ENCODE results near the gene TMUB1. TPM values are rescaled to one million over a fixed set of nuclear protein-coding genes. Genes with fewer than 3 reads are reported as not detected.

TMUB1 gene
- total and polyA plus RNA-seq, 2 donors (not counting 1 experiment from before 2014, with no cell fraction given): 49.2 to 102 TPM

GRCh38 chr7:151065516-151065915 lies 17.8 kb downstream of the TMUB1 start:
- Histone ChIP-seq H3K4me3 (ENCODE audit: control extremely low read depth in 1 of 5, extremely low read depth in 1 of 5, insufficient read depth in 1 of 5, low read depth in 2 of 5, low read length in 4 of 5) (no peak overlapping the region), H3K27ac (ENCODE audit: low read length in 2 of 2) (no peak overlapping the region), H4K20me1 (ENCODE audit: control insufficient read depth, insufficient read depth, low read length, poor library complexity, severe bottlenecking) (peaks cover 25% of the 10 kb centered on the region), H3K9me3 (ENCODE audit: control extremely low read depth in 1 of 3, control insufficient read depth in 2 of 3, insufficient read depth in 1 of 3, low read length in 2 of 3) (no peaks in the 10 kb centered on the region), H3K4me2 (replicated peaks; ENCODE audit: low read depth, low read length, poor library complexity, severe bottlenecking) (no peak overlapping the region), H3K27me3 (replicated peaks in 1 of 4; ENCODE audit: control extremely low read depth in 1 of 4, control insufficient read depth in 3 of 4, insufficient read depth in 4 of 4, low read length in 3 of 4) (no peaks in the 10 kb centered on the region), H3K4me1 (ENCODE audit: control insufficient read depth in 2 of 2, insufficient read depth in 2 of 2, low read length in 2 of 2) (peaks cover 5 to 12% of the 10 kb centered on the region in 2 donors), H3K36me3 (replicated peaks in 1 of 2; ENCODE audit: control extremely low read depth in 1 of 2, control insufficient read depth in 1 of 2, extremely low read depth in 1 of 2, insufficient read depth in 2 of 2, low read length in 1 of 2) (peaks cover 0 to 39% of the 10 kb centered on the region in 2 experiments), H2AFZ (ENCODE audit: insufficient read depth, low read depth, low read length, poor library complexity, severe bottlenecking) (no peak overlapping the region), H3K9ac (ENCODE audit: low read length) (no peak overlapping the region), H3K79me2 (ENCODE audit: control insufficient read depth, insufficient read depth, low read length) (peaks cover 21% of the 10 kb centered on the region)
- DNase-seq: no peak
- peaks cover 13% of the 10 kb centered on the region for H3K4me1 Mint-ChIP-seq
- ChIA-PET CTCF (no interaction called here), POLR2A (no interaction called here)
- WGBS (ENCODE audit: insufficient coverage): 97% methylated on average over 14 of the region's 14 CpGs
- no peaks in the 10 kb centered on the region for H3K9me3 Mint-ChIP-seq (ENCODE audit: insufficient read depth)
- no peaks in the 10 kb centered on the region for H3K27me3 Mint-ChIP-seq
- no peak overlapping the region for H3K4me3 Mint-ChIP-seq
- no peak overlapping the region for H3K27ac Mint-ChIP-seq
- intact Hi-C loops (cut with micrococcal nuclease): no loop called here
- no peak for TF ChIP-seq EZH2 (IDR thresholded peaks at IDR 0.05; ENCODE audit: borderline replicate concordance, insufficient read depth, low read depth, low read length, poor library complexity, severe bottlenecking)
- no peak for TF ChIP-seq CTCF (IDR thresholded peaks at IDR 0.05)
- no peak for ATAC-seq (ENCODE audit: low read depth)

GRCh38 chr7:151064993-151065392 lies 18.3 kb downstream of the TMUB1 start:
- H3K9me3 ChIP-seq (ENCODE audit: control extremely low read depth in 1 of 3, control insufficient read depth in 2 of 3, insufficient read depth in 1 of 3, low read length in 2 of 3): no peaks in the 10 kb centered on the region
- peaks cover 26% of the 10 kb centered on the region for H3K79me2 ChIP-seq (ENCODE audit: control insufficient read depth, insufficient read depth, low read length)
- peaks cover 18% of the 10 kb centered on the region for H3K4me1 Mint-ChIP-seq
- ChIA-PET CTCF (no interaction called here), POLR2A (no interaction called here)
- H3K9me3 Mint-ChIP-seq (ENCODE audit: insufficient read depth): no peaks in the 10 kb centered on the region
- DNase-seq: no peak
- peaks cover 10 to 17% of the 10 kb centered on the region in 2 donors for H3K4me1 ChIP-seq (ENCODE audit: control insufficient read depth in 2 of 2, insufficient read depth in 2 of 2, low read length in 2 of 2)
- H3K27me3 ChIP-seq (replicated peaks in 1 of 4; ENCODE audit: control extremely low read depth in 1 of 4, control insufficient read depth in 3 of 4, insufficient read depth in 4 of 4, low read length in 3 of 4): no peaks in the 10 kb centered on the region
- WGBS (ENCODE audit: insufficient coverage): 100% methylated on average over 3 of the region's 6 CpGs
- no peak overlapping the region for H3K27ac ChIP-seq (ENCODE audit: low read length in 2 of 2)
- H3K4me3 ChIP-seq (ENCODE audit: control extremely low read depth in 1 of 5, extremely low read depth in 1 of 5, insufficient read depth in 1 of 5, low read depth in 2 of 5, low read length in 4 of 5): no peak overlapping the region
- no peak overlapping the region for H3K4me2 ChIP-seq (replicated peaks; ENCODE audit: low read depth, low read length, poor library complexity, severe bottlenecking)
- no peak for TF ChIP-seq EZH2 (IDR thresholded peaks at IDR 0.05; ENCODE audit: borderline replicate concordance, insufficient read depth, low read depth, low read length, poor library complexity, severe bottlenecking)
- TF ChIP-seq CTCF (IDR thresholded peaks at IDR 0.05): no peak
- no peak overlapping the region for H3K9ac ChIP-seq (ENCODE audit: low read length)
- no peak overlapping the region for H2AFZ ChIP-seq (ENCODE audit: insufficient read depth, low read depth, low read length, poor library complexity, severe bottlenecking)
- H3K27me3 Mint-ChIP-seq: no peaks in the 10 kb centered on the region
- ATAC-seq (ENCODE audit: low read depth): no peak
- H3K27ac Mint-ChIP-seq: no peak overlapping the region
- peaks cover 30% of the 10 kb centered on the region for H4K20me1 ChIP-seq (ENCODE audit: control insufficient read depth, insufficient read depth, low read length, poor library complexity, severe bottlenecking)
- intact Hi-C loops (cut with micrococcal nuclease): no loop called here
- H3K4me3 Mint-ChIP-seq: no peak overlapping the region
- H3K36me3 ChIP-seq (replicated peaks in 1 of 2; ENCODE audit: control extremely low read depth in 1 of 2, control insufficient read depth in 1 of 2, extremely low read depth in 1 of 2, insufficient read depth in 2 of 2, low read length in 1 of 2): peaks cover 0 to 34% of the 10 kb centered on the region in 2 experiments

Measured in B cell (primary cell).